Measurements from ENCODE around the gene HINT3. TPM values are rescaled to one million over a fixed set of nuclear protein-coding genes. Genes with fewer than 3 reads are reported as not detected.
"Not testable (repeated sequence)": the region's sequence is repeated elsewhere in the genome, so short reads cannot be mapped to it uniquely, and the experiment has no call there.

The HINT3 gene
- 12.9 TPM for polyA plus RNA-seq (2013, experiment 1 of 2; ENCODE audit: insufficient read length)
- 13.8 TPM for polyA plus RNA-seq (2013, experiment 2 of 2; ENCODE audit: insufficient read length)

GRCh38 chr6:125956506-125957390, at the start of gene HINT3:
Gene HINT3, plus strand, starts transcription at chr6:125956770. Its CDS starts 208 bp downstream, at chr6:125956978.
- DNase-seq: peak; percentile 97

GRCh38 chr6:125910527-125910926, 46.0 kb upstream of the HINT3 start:
- peak; percentile 70 for DNase-seq

- not testable (repeated sequence) for DNase-seq
These were observed 45.5 kb upstream of the HINT3 start for GRCh38 chr6:125911051-125911451.

- not testable (repeated sequence) for DNase-seq
These were observed 44.1 kb upstream of the HINT3 start for GRCh38 chr6:125912430-125912829.

- DNase-seq: no peak
These were observed 43.4 kb upstream of the HINT3 start for GRCh38 chr6:125913145-125913544.

- DNase-seq: peak; percentile 92
These were observed 42.7 kb upstream of the HINT3 start for GRCh38 chr6:125913864-125914351.

- no peak for DNase-seq
These were observed 38.3 kb upstream of the HINT3 start for GRCh38 chr6:125918230-125918629.

- DNase-seq: peak; percentile 42
These were observed 37.6 kb upstream of the HINT3 start for GRCh38 chr6:125918681-125919566.

GRCh38 chr6:125919618-125920017, 37.0 kb upstream of the HINT3 start:
- DNase-seq: no peak

GRCh38 chr6:125922322-125922860, 34.2 kb upstream of the HINT3 start:
- DNase-seq: no peak

- DNase-seq: peak; percentile 27
These were observed 33.1 kb upstream of the HINT3 start for GRCh38 chr6:125923366-125923877.

- DNase-seq: no peak
These were observed 32.4 kb upstream of the HINT3 start for GRCh38 chr6:125924169-125924568.

- no peak for DNase-seq
These were observed 31.7 kb upstream of the HINT3 start for GRCh38 chr6:125924697-125925358.

GRCh38 chr6:125926711-125927110, 29.9 kb upstream of the HINT3 start:
- DNase-seq: no peak

GRCh38 chr6:125927761-125928160, 28.8 kb upstream of the HINT3 start:
- no peak for DNase-seq

GRCh38 chr6:125930765-125931418, 25.7 kb upstream of the HINT3 start:
- DNase-seq: no peak

- no peak for DNase-seq
These were observed 24.7 kb upstream of the HINT3 start for GRCh38 chr6:125931733-125932450.

GRCh38 chr6:125932451-125932795, 24.1 kb upstream of the HINT3 start:
- DNase-seq: no peak

GRCh38 chr6:125935520-125935919, 21.1 kb upstream of the HINT3 start:
- DNase-seq: not testable (repeated sequence)

- no peak for DNase-seq
These were observed 17.5 kb upstream of the HINT3 start for GRCh38 chr6:125939026-125939425.

- DNase-seq: no peak
These were observed 16.8 kb upstream of the HINT3 start for GRCh38 chr6:125939791-125940190.
